GM18505 (cell line): Measurements from ENCODE around the gene CAMKMT.

Experiments used
- ATAC-seq: cut with Tn5 transposase; IDR thresholded peaks from one replicate; pipeline ENCODE4 v1.9.1; 2021; ENCODE audit not compliant: unreplicated experiment
- POLR2A ChIP-seq: IDR thresholded peaks from 4 replicates; pipeline ENCODE4 v1.6.1; 2011; ENCODE audit warnings: borderline replicate concordance; ENCODE audit not compliant: insufficient read depth, insufficient read length; ENCODE audit errors: extremely low read depth

Gene CAMKMT

DNA sequence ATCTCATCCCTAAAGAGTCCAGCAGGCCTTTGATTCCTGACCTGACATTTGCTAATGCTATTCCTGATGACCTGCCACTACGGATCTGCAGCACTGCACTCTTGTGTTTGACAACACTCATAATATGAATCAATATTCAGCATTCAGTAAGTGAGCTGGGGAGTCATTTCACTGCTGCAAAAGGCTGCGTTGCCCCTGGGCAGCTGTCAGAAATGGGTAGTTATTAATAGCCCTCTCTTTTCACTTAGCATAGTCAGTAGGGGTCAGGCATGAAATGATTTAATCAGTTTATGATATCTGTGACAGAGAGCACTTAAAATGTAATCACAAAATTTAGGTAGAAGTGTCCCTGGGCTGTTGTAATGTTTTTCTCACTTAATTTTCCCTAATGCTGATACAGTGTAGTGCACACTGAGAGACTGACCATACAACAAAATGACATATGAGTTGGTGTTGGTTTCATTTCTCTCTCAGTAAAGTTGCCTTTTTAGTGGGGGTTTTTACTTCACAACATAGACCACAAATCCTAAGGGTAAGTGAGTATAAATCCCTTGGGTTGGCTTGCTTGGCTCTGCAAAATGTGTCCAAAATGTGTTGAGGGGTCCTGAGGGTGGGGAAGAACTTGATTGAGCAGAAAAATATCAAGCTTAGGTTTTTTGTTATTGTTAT lies 184.8 kb downstream of the CAMKMT start:
- ATAC-seq = no peak
- no peak for TF ChIP-seq POLR2A

DNA sequence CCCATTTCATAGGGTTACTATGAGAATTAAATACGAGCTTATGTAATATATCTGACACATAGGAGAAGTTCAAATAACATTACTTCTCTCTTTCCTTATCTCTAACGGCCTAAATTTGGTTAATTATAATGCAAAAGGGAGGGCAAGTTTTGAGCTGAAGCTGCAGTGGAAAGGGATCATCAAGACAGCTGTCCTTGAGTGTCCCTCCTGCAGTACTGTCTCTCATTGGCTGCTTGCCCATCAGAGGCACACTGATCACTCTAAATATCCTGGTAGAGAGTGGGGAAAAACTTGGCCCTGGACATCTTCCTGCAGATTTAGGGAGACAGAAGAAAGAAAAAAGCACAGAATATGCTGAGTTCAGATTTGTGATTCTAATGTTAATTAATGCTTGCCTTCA lies 186.0 kb downstream of the CAMKMT start:
- no peak for TF ChIP-seq POLR2A
- ATAC-seq = no peak

DNA sequence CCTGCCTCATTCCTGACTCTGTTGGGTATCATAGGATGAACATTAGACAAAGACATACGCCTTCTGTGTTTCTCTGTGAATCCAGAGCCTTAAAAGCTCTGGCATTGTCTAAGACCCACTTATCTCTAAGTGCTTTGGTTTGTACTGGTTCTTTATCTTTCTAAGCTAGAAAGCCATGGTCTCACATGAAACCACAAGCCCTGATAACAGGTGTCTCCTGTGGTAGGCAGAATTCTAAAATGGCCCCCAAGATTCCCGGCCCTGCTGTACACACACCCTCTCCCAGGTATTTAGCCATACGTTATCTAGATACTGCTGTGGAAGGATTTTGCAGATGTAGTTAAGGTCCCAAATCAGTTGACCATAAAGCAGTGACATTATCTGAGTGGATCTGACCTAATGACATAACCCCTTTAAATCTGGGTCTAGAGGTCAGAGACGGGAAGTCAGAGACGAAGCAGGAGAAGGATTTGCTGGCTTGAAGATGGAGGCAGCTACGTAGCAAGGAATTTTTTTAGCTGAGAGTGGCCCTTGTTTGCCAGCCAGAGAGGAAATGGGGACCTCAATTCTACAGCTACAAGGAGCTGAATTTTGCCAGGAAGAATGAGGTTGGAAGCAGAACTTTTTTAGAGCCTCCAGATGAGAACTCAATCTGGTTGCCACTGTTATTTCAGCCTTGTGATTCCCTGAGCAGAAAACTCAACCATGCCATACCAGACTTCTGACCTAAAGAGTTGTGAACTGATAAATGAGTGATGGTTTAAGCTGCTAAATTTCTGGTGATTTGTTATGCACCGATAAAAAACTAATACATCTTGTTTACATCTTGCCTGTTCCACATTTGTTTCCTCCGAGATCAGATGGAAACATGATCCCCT lies 186.7 kb downstream of the CAMKMT start:
- TF ChIP-seq POLR2A = no peak
- ATAC-seq = no peak

- TF ChIP-seq POLR2A = no peak
- ATAC-seq = no peak
Observed at GRCh38 chr2:44549099-44549471, 187.3 kb downstream of the CAMKMT start.

DNA sequence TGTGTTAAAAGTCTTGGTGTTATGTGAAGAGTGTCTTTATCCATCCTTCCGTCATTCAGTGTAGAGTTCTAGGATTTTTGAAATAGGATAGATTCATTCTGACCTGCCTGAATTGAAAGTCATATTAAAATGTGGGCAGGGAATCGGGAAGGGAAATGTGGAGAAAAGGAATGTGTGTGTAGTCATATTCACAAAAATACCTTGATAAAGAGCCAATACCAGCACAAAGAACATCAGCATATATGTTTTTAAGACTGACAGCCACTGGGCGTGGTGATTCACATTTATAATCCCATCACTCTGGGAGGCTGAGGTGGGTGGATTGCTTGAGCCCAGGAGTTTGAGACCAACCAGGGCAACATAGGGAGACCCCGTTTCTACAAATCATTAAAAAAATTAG lies 188.1 kb downstream of the CAMKMT start:
- ATAC-seq = no peak
- TF ChIP-seq POLR2A = no peak

DNA sequence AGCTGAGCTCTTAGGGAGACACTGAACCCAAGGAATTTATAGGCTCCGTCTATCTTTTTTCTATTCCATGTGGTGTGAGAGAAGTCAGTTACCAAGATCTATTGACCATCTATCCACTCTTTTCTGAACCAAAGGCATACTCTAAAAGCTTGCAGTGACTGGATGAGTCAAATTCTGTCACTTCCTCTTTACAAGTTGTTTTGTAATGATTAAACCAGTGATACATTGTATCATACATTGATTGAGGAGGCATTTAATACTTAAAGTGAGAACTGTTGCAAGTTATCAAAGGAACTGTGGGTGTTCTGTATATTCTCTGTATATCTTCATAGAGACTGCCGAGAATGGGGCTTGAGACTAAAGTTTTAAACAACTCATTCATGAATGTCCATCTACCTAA lies 188.8 kb downstream of the CAMKMT start:
- no peak for TF ChIP-seq POLR2A
- no peak for ATAC-seq

DNA sequence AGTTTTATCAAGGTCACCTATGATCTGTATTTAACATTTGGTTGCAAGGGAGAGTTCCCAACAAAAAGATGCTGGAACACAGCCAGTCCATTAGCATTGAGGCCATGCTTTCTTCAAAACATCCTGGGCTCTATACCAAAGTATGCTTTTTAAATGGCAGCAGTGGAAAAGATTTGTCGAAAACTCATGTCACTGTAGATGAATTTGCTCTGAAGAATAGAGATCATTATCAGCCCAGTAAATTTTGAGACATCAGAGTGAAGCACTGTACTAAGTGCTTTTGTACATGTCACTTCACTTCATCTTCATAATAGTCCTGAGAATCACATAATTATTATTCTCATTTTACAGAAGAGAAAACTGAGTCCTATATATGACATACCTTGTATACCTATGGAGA lies 189.8 kb downstream of the CAMKMT start:
- no peak for TF ChIP-seq POLR2A
- ATAC-seq = no peak

DNA sequence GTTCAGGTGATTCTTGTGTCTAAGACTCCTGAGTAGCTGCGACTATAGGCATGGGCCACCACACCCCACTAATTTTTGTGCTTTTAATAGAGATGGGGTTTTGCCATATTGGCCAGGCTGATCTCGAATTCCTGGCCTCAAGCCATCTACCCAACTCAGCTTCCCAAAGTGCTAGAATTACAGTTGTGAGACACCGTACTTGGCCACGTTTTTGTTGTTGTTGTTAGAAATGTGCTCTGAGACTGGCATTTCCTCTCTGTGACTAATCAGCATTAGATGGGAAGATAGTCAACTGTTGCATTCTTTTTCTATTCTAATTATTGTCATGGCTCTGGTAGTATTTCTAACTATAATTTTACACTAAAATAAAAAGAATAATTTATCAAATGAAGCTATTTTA lies 191.7 kb downstream of the CAMKMT start:
- ATAC-seq = no peak
- TF ChIP-seq POLR2A = no peak

GRCh38 chr2:44555700-44556099 lies 194.0 kb downstream of the CAMKMT start:
- no peak for TF ChIP-seq POLR2A
- ATAC-seq = no peak

- no peak for TF ChIP-seq POLR2A
- no peak for ATAC-seq
Observed at GRCh38 chr2:44559108-44559507, 197.4 kb downstream of the CAMKMT start.

DNA sequence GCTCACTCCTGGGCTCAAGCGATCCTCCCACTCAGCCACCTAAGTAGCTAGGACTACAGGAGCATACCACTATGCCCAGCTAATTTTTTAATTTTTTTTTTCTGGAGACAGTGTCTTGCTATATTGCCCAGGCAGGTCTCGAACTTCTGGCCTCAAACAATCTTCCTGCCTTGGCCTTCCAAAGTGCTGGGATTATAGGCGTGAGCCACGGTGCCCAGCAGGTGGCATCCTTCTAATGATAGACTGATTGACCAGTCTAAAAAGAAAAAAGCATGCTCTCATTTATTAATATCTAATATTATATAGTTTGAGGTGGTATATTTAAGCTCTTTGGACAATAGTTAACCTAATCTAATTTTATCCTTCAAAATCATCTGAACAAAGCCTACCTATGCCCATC lies 198.6 kb downstream of the CAMKMT start:
- TF ChIP-seq POLR2A = no peak
- no peak for ATAC-seq

DNA sequence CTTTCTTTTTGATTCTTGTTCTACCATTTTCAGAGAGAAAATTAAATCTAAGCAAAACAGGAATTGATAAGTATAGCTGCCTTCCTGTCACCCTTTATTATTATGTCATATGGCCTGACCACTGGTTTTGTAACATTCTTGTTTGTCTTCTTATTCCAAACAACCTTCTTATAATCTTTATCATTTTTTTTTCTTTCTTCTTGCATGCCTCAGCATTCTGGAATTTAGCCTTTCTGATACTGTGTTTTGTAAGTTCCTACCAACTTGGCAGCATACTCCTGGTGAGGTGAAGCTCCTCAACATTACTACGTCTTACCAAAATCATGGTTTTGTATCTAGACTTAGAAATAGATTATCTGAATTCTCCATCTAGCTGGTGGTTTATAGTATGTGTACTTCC lies 199.2 kb downstream of the CAMKMT start:
- TF ChIP-seq POLR2A = no peak
- no peak for ATAC-seq

DNA sequence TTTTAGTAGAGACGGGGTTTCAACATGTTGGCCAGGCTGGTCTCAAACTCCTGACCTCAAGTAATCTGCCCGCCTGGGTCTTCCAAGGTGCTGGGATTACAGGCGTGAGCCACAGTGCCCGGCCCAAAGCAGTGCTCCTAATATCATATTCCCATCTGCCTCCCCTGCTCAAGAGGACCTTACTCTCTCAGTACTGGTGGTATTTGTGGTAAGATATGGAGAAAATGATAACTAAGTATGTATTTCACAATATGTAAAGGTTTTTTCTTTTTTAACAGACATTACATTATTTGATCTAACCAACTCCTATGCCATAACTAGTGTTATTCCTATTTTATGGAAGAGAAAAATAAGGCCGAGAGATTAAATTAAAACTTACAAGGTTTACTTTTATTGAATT lies 201.0 kb downstream of the CAMKMT start:
- TF ChIP-seq POLR2A = no peak
- no peak for ATAC-seq

DNA sequence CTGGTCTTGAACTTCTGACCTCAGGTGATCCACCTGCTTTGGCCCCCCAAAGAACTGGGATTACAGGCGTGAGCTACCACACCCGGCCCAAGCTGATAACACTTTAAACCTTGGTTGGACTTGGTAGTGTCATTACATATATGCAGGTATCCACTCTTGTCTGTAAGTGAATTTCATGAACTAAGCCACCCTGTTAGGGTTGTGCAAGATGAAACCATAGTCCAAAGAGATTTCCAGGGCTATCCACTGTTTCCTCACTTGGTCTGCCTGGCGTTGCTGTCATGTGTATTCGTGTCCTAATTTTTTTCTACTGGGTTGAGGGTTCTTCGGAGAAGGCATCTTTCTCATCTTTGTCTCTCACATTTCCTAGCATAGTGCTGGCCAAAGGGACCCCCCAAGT lies 203.0 kb downstream of the CAMKMT start:
- no peak for TF ChIP-seq POLR2A
- ATAC-seq = no peak
